ENCODE data around the gene FHIT.

GRCh38 chr3:59895972-59896371 is 1355.3 kb downstream of the FHIT start:
- TF ChIP-seq CTCF (IDR thresholded peaks at IDR 0.05) (no peak), EP300 (IDR thresholded peaks at IDR 0.05) (no peak)
